Measurements from ENCODE around the gene PRDM5.

Gene PRDM5

DNA sequence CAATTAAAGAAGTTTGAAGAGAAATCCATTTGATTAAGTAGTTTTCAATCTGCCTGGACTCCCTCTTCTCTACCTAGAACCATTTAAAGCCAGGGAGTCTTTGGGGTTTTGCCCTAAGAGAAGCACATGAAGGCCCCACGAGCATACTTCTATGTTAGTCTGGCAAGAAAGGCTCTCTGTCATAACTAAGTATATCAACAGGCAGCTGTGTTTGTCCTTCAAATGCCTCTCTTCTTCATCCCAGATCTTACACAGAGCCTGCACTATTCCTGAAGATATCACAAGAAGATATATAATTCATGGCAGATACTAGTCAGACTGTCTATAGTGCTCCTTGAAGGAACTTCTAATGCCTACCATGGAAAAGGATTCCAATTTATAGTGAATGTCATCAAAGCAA lies 206.2 kb downstream of the PRDM5 start:
- TF ChIP-seq, protein P1, sequence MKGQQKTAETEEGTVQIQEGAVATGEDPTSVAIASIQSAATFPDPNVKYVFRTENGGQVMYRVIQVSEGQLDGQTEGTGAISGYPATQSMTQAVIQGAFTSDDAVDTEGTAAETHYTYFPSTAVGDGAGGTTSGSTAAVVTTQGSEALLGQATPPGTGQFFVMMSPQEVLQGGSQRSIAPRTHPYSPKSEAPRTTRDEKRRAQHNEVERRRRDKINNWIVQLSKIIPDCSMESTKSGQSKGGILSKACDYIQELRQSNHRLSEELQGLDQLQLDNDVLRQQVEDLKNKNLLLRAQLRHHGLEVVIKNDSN (IDR thresholded peaks at IDR 0.05) = no peak
- TF ChIP-seq TCF12 (IDR thresholded peaks at IDR 0.05; ENCODE audit: low read depth) (no peak), EGR1 (IDR thresholded peaks at IDR 0.05) (no peak), NFIC (IDR thresholded peaks at IDR 0.05) (no peak), EP300 (IDR thresholded peaks at IDR 0.05; ENCODE audit: borderline replicate concordance) (no peak), TAF1 (IDR thresholded peaks at IDR 0.05; ENCODE audit: low read depth) (no peak), FOXM1 (IDR thresholded peaks at IDR 0.05; ENCODE audit: borderline replicate concordance, low read depth) (no peak), TEAD4 (IDR thresholded peaks at IDR 0.05) (no peak), CREB1 (IDR thresholded peaks at IDR 0.05; ENCODE audit: low read depth) (no peak), CEBPB (IDR thresholded peaks at IDR 0.05) (no peak), ZBTB7A (IDR thresholded peaks at IDR 0.05; ENCODE audit: low read depth) (no peak), RAD21 (IDR thresholded peaks at IDR 0.05; ENCODE audit: low read depth) (no peak), YY1 (IDR thresholded peaks at IDR 0.05; ENCODE audit: low read depth) (no peak)
- TF ChIP-seq, protein P2, sequence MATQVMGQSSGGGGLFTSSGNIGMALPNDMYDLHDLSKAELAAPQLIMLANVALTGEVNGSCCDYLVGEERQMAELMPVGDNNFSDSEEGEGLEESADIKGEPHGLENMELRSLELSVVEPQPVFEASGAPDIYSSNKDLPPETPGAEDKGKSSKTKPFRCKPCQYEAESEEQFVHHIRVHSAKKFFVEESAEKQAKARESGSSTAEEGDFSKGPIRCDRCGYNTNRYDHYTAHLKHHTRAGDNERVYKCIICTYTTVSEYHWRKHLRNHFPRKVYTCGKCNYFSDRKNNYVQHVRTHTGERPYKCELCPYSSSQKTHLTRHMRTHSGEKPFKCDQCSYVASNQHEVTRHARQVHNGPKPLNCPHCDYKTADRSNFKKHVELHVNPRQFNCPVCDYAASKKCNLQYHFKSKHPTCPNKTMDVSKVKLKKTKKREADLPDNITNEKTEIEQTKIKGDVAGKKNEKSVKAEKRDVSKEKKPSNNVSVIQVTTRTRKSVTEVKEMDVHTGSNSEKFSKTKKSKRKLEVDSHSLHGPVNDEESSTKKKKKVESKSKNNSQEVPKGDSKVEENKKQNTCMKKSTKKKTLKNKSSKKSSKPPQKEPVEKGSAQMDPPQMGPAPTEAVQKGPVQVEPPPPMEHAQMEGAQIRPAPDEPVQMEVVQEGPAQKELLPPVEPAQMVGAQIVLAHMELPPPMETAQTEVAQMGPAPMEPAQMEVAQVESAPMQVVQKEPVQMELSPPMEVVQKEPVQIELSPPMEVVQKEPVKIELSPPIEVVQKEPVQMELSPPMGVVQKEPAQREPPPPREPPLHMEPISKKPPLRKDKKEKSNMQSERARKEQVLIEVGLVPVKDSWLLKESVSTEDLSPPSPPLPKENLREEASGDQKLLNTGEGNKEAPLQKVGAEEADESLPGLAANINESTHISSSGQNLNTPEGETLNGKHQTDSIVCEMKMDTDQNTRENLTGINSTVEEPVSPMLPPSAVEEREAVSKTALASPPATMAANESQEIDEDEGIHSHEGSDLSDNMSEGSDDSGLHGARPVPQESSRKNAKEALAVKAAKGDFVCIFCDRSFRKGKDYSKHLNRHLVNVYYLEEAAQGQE (IDR thresholded peaks at IDR 0.05; ENCODE audit: low read depth) = no peak
- TF ChIP-seq, protein P3, sequence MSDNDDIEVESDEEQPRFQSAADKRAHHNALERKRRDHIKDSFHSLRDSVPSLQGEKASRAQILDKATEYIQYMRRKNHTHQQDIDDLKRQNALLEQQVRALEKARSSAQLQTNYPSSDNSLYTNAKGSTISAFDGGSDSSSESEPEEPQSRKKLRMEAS (IDR thresholded peaks at IDR 0.05) = no peak

DNA sequence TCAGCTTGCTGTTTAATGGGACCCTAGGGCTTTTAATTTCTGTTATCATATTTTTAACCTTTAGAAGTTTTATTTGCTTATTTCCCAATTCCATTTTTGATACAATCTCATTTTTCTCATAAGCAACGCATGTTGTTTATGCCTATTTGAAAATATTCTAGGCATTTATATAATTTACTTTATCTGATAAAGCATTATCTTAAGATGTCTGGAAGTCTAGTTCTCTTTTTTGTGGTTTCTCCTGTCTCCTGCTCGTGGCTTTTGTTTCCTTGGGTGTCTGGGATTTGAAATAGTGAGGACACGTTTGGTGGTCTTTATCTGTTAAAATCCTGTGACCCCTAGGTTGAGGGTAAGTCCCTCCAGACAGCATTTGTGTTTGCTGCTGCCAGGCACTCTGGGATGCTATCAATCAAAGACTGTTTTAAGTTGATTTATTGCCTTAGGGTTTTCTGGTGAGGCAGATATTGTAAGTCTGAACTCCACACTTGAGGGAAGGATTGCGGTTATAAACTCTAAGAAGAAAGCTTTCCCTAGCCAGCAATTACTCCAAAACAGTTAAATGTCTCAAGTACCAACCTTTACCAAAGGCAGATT lies 208.0 kb downstream of the PRDM5 start:
- TF ChIP-seq RAD21 (IDR thresholded peaks at IDR 0.05; ENCODE audit: low read depth) = no peak
- TF ChIP-seq, protein P3 (IDR thresholded peaks at IDR 0.05) = no peak
- TF ChIP-seq FOXM1 (IDR thresholded peaks at IDR 0.05; ENCODE audit: borderline replicate concordance, low read depth) = no peak
- no peak for TF ChIP-seq YY1 (IDR thresholded peaks at IDR 0.05; ENCODE audit: low read depth)
- TF ChIP-seq ZBTB7A (IDR thresholded peaks at IDR 0.05; ENCODE audit: low read depth) = no peak
- no peak for TF ChIP-seq EP300 (IDR thresholded peaks at IDR 0.05; ENCODE audit: borderline replicate concordance)

DNA sequence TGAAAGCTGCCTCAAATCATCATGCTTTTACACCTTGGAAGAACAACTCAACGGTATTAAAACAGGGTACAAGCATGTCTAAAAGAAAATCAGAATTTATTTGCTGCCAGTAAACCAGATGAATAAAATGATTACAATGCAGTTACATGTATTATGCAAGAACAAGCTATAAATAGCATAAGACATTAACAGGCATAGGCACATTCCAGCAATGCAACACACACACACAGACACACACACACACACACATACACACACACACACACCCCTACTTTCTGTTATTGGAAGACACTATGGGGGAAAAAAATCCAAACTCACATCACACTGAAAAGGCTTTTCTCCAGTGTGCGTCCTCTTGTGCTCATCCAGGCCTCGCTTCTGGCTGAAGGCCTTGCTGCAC lies 212.5 kb downstream of the PRDM5 start:
- TF ChIP-seq FOXM1 (IDR thresholded peaks at IDR 0.05; ENCODE audit: borderline replicate concordance, low read depth) (no peak), EP300 (IDR thresholded peaks at IDR 0.05; ENCODE audit: borderline replicate concordance) (no peak), RAD21 (IDR thresholded peaks at IDR 0.05; ENCODE audit: low read depth) (no peak), TAF1 (IDR thresholded peaks at IDR 0.05; ENCODE audit: low read depth) (no peak), ZBTB7A (IDR thresholded peaks at IDR 0.05; ENCODE audit: low read depth) (no peak), EGR1 (IDR thresholded peaks at IDR 0.05) (no peak), CEBPB (IDR thresholded peaks at IDR 0.05) (no peak), TEAD4 (IDR thresholded peaks at IDR 0.05) (no peak)
- TF ChIP-seq, protein P2 (IDR thresholded peaks at IDR 0.05; ENCODE audit: low read depth) = no peak

DNA sequence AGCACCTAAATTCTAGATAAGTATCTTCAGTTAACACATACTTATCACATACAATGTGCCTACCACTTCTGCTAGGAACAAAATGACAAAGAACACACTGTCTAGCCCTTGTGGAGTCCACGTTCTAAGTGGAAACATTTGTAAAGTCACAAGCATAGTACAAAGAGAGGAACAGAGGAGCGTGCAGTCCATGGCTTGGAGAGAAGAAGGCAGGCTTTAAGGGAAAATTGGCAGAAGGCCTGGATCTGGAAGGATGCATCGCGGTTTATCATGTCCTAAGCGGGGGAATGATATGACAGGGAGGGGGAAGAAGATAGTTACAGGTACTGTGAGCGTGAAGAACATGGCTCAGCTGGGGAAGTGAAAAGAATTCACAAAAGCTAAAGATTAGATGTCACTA lies 218.0 kb downstream of the PRDM5 start:
- TF ChIP-seq EP300 (IDR thresholded peaks at IDR 0.05; ENCODE audit: borderline replicate concordance) = no peak
- TF ChIP-seq YY1 (IDR thresholded peaks at IDR 0.05; ENCODE audit: low read depth) = no peak
- TF ChIP-seq, protein P1 (IDR thresholded peaks at IDR 0.05) = no peak
- TF ChIP-seq RAD21 (IDR thresholded peaks at IDR 0.05; ENCODE audit: low read depth) = no peak
- TF ChIP-seq NFIC (IDR thresholded peaks at IDR 0.05) = no peak
- no peak for TF ChIP-seq CREB1 (IDR thresholded peaks at IDR 0.05; ENCODE audit: low read depth)
- TF ChIP-seq, protein P2 (IDR thresholded peaks at IDR 0.05; ENCODE audit: low read depth) = no peak
- TF ChIP-seq TCF12 (IDR thresholded peaks at IDR 0.05; ENCODE audit: low read depth) = no peak
- TF ChIP-seq, protein P3 (IDR thresholded peaks at IDR 0.05) = no peak
- TF ChIP-seq CEBPB (IDR thresholded peaks at IDR 0.05) = no peak
- no peak for TF ChIP-seq TEAD4 (IDR thresholded peaks at IDR 0.05)
- TF ChIP-seq FOXM1 (IDR thresholded peaks at IDR 0.05; ENCODE audit: borderline replicate concordance, low read depth) = no peak
- no peak for TF ChIP-seq ZBTB7A (IDR thresholded peaks at IDR 0.05; ENCODE audit: low read depth)
- no peak for TF ChIP-seq TAF1 (IDR thresholded peaks at IDR 0.05; ENCODE audit: low read depth)
- no peak for TF ChIP-seq EGR1 (IDR thresholded peaks at IDR 0.05)
